HG03064 (cell line): ENCODE measurements around the gene ZNF483.
"Not testable (repeated sequence)": the region's sequence is repeated elsewhere in the genome, so short reads cannot be mapped to it uniquely, and the experiment has no call there.

ENCODE experiments used
- ATAC-seq: cut with Tn5 transposase; IDR thresholded peaks from one replicate; pipeline ENCODE4 v1.9.1; 2021; ENCODE audit warnings: low read depth; ENCODE audit not compliant: unreplicated experiment

ZNF483 gene

DNA sequence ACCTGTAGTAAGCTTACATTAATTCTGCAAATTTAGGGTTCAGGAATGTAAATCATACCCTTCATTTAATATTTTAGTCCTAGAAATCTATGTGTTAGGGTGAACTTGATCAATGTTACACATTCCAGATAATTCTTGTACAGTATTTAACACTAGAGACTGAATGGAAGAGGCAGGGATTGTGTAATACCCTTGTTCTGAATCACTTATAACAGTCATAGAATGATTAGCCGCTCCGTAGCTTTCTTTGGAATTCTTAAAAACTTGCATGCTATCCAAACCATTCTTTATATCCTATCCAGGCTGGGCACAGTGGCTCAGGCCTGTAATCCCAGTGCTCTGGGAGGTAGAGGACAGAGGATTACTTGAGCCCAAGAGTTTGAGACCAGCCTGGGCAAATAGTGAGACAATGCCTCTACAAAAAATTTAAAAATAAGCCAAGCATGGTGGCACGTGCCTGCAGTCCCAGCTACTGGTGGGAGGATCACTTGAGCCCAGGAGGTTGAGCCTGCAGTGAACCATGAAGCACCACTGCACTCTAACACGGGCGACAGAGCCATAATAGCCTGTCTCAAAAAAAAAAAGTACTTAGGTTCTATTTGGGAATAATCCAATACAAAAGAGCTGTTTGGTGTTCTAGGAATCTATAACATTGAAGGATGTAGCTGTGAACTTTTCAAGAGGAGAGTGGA, 8.3 kb downstream of the ZNF483 start:
- no peak for ATAC-seq

DNA sequence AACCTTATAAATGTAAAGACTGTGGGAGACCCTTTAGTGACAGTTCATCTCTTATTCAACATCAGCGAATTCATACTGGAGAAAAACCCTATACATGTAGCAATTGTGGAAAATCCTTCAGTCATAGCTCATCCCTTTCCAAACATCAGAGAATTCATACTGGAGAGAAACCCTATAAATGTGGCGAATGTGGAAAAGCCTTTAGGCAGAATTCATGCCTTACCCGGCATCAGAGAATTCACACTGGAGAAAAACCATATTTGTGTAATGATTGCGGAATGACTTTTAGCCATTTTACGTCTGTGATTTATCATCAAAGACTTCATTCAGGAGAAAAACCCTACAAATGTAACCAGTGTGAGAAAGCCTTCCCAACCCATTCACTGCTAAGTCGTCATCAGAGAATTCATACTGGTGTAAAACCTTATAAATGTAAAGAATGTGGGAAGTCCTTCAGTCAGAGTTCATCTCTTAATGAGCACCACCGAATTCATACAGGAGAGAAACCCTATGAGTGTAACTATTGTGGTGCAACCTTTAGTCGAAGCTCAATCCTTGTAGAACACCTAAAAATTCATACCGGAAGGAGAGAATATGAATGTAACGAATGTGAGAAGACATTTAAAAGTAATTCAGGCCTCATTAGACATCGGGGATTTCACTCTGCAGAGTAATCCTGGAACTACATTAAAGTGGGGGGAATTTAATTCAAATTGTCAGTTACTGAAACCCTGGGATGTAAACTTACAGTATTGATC, 17.7 kb downstream of the ZNF483 start:
- no peak for ATAC-seq

DNA sequence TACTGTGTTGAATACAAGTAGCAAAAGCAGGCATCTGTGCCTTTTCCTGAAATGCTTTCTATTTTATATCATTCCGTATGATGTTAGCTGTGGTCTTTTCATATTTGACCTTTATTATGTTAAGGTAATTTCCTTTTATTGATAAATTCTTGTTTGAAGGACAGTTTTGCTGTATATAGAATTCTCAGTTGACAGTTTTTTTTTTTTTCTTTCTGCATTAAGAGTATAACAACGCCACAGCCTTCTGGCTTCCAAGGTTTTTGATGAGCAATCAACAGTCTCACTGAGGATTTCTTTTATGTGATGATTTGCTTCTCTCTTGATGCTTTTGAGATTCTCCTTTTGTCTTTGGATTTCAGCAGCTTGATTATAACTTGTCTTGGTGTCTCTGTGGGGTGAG, 23.6 kb downstream of the ZNF483 start:
- ATAC-seq = no peak

DNA sequence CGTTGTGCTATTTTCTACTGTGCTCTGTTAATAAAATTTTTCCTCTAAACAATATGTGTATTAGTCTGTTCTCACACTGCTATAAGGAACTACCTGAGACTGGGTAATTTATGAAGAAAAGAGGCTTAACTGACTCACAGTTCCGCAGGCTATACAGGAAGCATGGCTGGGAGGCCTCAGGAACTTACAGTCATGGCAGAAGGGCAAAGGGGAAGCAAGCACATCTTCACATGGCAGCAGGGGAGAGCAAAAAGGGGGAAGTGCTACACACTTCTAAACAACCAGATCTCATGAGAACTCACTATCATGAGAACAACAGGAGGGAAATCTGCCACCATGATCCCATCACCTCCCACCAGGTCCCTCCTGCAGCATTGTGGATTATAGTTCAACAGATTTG, 30.4 kb downstream of the ZNF483 start:
- not testable (repeated sequence) for ATAC-seq

DNA sequence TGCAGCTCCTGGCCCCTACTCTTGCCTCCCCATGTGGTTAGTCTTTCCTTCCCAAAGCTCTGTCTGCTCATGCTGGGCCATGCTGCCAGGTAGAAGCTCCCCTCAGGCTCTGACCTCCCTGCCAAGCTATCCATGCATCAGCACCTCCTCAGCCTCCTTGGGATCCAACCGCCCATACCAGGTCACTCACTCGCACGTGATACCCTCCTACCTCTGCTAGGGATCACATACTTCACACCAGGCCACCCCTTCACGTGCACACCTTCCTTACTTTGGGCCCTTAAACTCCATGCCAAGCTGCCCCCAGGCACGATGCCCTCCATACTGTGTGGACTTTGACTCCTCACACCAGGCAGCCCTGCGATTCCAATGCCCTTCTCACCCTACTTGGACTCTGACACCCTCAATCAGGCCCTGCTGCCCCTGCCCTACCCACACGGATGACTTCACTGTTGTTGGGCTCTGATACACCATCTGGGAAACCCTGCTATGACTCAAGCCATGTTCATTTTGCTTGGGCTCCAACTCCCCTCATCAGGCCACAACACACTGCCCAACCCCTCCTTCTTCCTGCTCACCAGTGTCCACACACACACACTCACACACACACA, 34.1 kb downstream of the ZNF483 start:
- ATAC-seq = no peak

GRCh38 chr9:111561165-111561719, 36.3 kb downstream of the ZNF483 start:
- no peak for ATAC-seq

DNA sequence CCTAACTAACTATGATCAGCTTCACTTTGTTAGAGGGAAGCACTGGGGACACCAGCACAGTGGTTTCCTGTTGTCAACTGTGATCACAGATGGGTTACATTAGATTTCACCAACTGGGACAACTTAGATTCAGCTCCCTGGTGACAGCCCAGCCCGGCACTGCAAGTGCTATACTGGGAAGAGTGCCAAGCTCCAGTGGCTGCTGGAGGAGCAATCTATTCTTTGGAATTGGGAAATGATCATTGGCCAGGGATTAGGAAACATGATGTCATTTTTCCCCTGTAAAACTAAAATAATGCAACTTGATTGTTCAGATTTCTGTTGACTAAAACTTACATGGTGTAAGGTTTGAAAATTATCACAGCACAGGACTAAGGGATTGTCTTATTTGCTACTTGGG, 41.3 kb downstream of the ZNF483 start:
- no peak for ATAC-seq

- ATAC-seq = not testable (repeated sequence)
These were observed 43.1 kb downstream of the ZNF483 start for GRCh38 chr9:111568127-111568526.

DNA sequence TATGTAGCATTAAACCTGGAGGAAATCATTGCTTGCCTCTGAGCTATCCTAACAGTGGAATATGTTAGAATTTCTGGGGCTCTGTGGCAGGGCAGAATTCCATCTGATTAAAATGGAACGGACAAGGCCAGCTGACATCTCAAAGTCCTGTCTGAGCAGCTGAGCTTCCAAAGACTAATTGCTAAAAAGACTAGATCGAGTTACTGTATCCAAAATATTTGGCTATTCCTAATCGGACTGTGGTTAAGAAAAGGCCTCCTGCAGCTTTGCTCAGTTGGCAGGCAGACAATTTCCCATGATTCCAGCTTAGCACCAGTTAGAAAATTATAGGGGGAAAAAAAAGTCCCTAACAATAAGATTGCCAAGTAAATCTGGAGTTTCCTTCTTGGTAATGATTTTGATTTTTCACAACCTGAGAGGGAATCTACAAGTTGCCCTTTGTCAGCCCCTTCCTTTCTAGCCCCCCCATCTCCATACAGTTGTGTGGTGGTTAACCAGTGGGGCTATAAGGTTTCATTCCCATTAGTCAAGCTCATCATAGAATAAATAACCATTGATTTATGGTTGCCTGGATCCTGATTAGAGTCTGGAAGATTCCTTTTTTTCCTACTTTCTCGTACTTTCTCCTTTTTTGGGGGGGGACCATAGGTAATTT, 48.1 kb downstream of the ZNF483 start:
- no peak for ATAC-seq

- no peak for ATAC-seq
These were observed 57.9 kb downstream of the ZNF483 start for GRCh38 chr9:111582888-111583287.

GRCh38 chr9:111586378-111586777, 61.4 kb downstream of the ZNF483 start:
- ATAC-seq = no peak

- no peak for ATAC-seq
These were observed 63.9 kb downstream of the ZNF483 start for GRCh38 chr9:111588846-111589245.

DNA sequence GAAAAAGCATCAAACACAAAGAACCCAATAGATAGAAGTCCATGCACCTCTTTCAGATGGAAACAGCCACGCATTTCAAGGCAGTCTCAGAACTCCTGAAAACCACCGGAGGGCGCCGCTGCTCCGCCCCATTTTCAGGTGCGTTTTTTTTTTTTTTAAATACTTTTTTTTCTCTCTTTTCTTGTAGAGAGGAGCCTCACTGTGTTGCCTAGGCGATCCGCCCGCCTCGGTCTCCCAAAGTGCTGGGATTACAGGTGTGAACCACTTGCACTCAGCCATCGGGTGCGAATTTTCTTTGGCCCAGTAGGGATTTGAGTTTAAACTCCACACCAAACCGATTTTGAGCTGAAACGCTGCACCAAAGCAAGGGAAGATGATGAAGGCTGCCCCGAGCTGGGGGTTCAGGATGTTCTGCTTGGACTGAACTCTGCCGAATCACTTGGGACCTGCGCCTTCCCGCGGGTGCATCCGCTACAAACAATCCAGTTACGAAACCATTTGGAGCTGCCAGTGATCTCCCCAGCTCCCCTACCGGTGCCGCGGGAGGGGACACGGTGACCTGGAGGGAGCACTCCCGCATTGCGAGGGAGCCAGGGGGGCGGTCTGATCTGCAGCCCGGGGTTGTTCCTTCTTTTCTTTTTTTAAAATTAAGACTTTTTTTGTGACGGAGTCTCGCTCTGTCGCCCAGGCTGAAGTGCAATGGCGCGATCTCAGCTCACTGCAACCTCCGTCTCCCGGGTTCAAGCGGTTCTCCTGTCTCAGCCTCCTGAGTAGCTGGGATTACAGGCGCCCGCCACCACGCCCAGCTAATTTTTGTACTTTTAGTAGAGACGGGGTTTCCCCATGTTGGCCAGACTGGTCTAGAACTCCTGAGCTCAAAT, 73.1 kb downstream of the ZNF483 start:
- ATAC-seq = peak; percentile 69

GRCh38 chr9:111598733-111599091, 73.7 kb downstream of the ZNF483 start:
- ATAC-seq = no peak

GRCh38 chr9:111599092-111599954, 74.3 kb downstream of the ZNF483 start, which contains the start of gene PTGR1:
Gene PTGR1, minus strand, starts transcription at chr9:111599647. Its CDS starts 2,225 bp downstream, at chr9:111597422.
- no peak for ATAC-seq

DNA sequence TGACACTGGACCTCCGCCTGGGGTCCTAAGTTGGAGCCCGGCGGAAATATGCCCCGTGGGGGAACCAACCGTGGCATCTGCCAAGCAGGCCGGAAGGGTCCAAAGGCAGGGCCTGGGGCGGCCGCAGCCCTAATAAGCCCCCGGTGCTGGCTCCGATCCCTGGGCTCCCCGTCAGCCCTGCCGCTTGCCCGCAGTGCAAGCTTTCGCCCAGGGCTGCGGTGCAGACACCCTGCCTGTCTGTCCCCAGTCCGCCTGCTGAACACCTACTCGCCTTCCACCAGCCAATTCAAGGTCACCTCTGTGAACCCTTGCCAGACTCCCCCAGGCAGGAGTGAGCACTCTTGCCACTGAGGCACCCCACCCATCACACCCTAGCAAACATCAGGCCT, 75.0 kb downstream of the ZNF483 start:
- no peak for ATAC-seq

DNA sequence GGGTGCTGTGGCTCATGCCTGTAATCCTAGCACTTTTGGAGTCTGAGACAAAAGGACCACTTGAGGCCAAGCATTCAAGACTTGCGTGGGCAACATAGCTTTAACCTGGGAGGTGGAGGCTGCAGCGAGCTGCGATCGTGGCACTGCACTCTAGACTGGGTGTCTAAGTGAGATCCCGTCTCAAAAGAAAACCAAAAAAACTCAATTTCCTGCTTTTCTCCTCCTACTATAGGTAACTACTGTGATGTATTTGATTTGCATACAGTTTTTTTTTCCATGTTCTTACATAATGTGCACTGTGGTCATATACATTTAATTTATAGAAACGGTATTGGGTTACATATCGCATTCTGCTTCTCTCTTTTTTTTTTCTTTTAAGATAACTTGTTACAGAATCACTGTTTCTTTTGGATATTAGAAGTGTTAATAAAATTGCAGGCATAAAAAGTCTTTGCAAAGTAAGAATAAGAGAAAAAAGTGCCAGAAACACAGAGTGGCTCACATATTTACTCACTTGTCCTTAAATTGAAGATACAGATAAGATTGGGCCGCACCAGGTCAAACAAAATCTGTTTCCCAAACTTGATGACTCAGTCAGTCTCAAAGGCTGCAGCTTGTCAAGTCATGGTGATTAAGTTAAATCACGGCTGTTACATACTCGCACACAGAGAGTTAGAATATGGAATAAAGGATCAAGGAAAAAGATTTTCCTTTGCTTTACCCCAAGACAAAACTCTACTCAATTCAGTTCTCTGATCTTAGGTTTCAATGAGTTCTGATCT, 76.4 kb downstream of the ZNF483 start:
- no peak for ATAC-seq

GRCh38 chr9:111603041-111603440, 78.1 kb downstream of the ZNF483 start:
- no peak for ATAC-seq
